BJ (cell line): ENCODE data around the gene CCDC9B. TPM values are rescaled to one million over a fixed set of nuclear protein-coding genes. Genes with fewer than 3 reads are reported as not detected.

Experiments
- CTCF ChIA-PET: fragments of 350-600 bp; formaldehyde crosslinking; extraction: SDS; loops from one replicate; lab custom pipeline; 2021; ENCODE audit warnings: antibody characterized with exemption, inconsistent platforms; lab: Yijun Ruan, JAX
- POLR2A ChIA-PET: fragments of 300-600 bp; sonication (Branson Sonifier 250); formaldehyde crosslinking; extraction: SDS; loops from one replicate; lab custom pipeline; 2021; ENCODE audit warnings: antibody characterized with exemption; lab: Charles Lee
- DNase-seq: peaks from one replicate; pipeline ENCODE4 v3.0.0-alpha.2; 2011; ENCODE audit warnings: low read depth
- H3K27me3 ChIP-seq: 2 replicates; pipeline ENCODE4 v1.6.0; 2011; ENCODE audit warnings: low read length; ENCODE audit not compliant: control insufficient read depth, insufficient read depth
- H3K36me3 ChIP-seq: 2 replicates; pipeline ENCODE4 v1.5.1; 2011; ENCODE audit warnings: low read length; ENCODE audit not compliant: control insufficient read depth, insufficient read depth
- H3K4me3 ChIP-seq: 2 replicates; pipeline ENCODE4 v1.5.1; 2011; ENCODE audit warnings: low read depth, mild to moderate bottlenecking, control low read depth, low read length
- polyA plus RNA-seq: library from polyadenylated mRNA; depleted of rRNA; stranded (reverse); fragments of >200 nt; gene quantifications from 2 replicates; pipeline ENCODE4 v1.2.3, GENCODE V29; 2011
- TF ChIP-seq, protein P1 (sequence below): IDR thresholded peaks from 2 replicates; pipeline ENCODE4 v1.5.1; 2011; ENCODE audit warnings: low read depth, mild to moderate bottlenecking, control low read depth, inconsistent platforms, low read length, moderate library complexity; ENCODE audit not compliant: insufficient read depth

Gene CCDC9B
- polyA plus RNA-seq, 1 experiment: 5.0 TPM

DNA sequence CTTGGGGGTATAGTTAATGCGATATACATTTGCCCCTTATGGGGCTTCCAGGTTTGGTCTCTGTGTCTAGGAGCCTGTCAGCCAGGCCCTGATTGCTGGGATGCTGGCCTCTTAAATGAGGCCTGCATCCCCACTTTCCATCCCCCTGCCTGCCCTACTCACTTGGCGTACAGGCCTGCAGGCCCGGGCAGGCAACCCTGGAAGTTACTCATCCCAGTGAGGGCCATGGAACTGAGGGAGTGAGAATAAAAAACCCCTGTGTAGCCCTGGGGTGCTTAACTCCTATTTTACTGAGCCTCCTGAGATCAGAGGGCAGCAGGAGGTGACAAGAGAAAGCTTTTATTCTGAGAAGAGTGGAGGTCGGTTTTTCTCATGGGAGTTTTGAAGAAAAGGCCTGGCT, 19.3 kb upstream of the CCDC9B start:
- no peak for DNase-seq
- Histone ChIP-seq H3K36me3 (no peaks in the 10 kb centered on the region), H3K27me3 (peaks cover 11% of the 10 kb centered on the region), H3K4me3 (no peak overlapping the region)
- POLR2A ChIA-PET: no interaction called here
- CTCF ChIA-PET: interaction anchor here (1.1 kb wide), 1 partner anchor 85 kb away, joined by 4 read pairs; no protein-coding TSS in a partner anchor
- TF ChIP-seq, protein P1, sequence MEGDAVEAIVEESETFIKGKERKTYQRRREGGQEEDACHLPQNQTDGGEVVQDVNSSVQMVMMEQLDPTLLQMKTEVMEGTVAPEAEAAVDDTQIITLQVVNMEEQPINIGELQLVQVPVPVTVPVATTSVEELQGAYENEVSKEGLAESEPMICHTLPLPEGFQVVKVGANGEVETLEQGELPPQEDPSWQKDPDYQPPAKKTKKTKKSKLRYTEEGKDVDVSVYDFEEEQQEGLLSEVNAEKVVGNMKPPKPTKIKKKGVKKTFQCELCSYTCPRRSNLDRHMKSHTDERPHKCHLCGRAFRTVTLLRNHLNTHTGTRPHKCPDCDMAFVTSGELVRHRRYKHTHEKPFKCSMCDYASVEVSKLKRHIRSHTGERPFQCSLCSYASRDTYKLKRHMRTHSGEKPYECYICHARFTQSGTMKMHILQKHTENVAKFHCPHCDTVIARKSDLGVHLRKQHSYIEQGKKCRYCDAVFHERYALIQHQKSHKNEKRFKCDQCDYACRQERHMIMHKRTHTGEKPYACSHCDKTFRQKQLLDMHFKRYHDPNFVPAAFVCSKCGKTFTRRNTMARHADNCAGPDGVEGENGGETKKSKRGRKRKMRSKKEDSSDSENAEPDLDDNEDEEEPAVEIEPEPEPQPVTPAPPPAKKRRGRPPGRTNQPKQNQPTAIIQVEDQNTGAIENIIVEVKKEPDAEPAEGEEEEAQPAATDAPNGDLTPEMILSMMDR: no peak

DNA sequence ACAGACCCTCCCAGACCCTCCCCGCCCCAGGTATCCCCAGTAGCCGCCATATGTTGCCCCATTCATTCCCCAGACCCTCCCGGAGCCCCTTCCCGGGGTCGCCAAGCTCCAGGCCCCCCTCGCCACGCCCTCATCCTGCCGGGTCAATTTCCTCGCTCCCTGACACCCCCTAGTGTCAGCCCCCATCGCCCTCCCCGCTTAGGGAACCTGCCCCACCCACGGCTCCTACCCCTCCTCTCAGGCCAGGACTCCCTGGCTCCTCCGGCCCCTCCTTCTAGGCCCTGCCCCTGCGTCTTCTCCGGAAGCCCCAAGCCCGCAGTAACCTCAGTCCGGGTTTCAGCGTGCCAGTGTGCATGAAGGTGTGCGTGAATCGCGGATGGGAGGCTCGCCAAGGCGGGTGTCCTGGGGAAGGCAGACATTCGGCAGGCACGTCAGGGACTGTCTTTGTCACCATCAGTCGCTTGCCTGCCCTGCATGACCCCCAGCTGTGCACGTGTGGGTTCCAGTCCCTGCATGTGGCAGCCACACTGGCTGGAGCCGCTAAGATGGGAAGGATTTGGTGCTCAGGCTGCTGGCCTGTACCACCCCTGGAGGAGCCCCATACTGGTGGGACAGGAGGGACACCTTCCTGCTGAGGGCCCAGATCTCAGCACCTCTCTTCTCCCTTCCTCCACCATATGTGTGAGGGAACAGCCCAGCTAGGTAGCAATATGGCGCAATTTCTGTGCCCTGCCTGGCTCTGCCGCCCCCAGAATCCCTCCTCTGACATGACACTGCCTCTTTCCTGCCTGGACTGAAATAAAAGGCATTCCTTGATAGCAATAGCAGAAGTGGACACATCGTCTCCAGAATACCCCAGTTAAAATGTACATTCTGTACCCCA, 18.0 kb upstream of the CCDC9B start:
- H3K27me3 ChIP-seq: peaks cover 14% of the 10 kb centered on the region
- peak overlapping the region; percentile 51 for H3K4me3 ChIP-seq
- DNase-seq: no peak
- H3K36me3 ChIP-seq: no peaks in the 10 kb centered on the region
- ChIA-PET CTCF (interaction anchor here (0.9 to 11.3 kb wide), 2 partner anchors 17 to 63 kb away, joined by 3 to 112 read pairs; partner anchors contain the start of gene CCDC9B), POLR2A (no interaction called here)
- TF ChIP-seq, protein P1: peak; percentile 24

DNA sequence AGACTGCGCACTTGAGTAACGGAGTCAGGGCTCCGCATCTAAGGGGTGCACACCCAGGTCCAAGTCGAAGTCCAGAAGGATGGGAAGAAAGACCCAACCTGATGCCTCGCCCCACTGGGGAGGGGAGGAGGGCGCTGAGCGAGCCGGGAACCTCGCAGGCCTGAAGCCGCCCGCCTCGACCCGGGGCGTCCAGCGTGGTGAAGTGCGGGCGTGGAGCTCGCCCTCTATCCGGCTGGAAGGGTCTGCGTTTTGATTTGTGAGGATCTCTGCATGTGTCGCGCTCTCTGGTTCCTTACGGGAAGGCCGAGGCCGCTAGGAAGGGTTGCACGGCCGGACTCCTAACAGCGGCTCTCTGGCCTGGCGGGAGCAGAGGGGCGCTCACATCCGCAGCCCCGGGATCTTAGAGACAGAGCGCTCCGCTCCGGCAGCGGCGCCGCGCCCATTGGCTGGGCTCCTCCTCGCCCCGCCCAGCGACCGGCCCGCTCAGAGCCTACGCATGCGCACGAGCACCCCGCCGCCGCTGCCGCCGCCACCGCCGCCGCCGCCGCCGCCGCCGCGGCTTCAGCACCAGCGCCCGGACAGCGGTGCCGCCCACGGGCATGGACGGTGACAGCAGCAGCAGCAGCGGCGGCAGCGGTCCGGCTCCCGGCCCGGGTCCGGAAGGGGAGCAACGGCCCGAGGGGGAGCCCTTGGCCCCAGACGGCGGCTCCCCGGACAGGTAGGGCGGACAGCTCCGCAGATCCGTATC, 17.2 kb upstream of the CCDC9B start, which contains the start of gene DISP2:
Gene DISP2 (plus strand): TSS at position 497 of the 748 bp plus-strand sequence. CDS start 103 bp downstream, at position 600.
- H3K27me3 ChIP-seq: peaks cover 17% of the 10 kb centered on the region
- ChIA-PET CTCF (interaction anchor here (0.6 to 11.3 kb wide), 4 partner anchors 11 to 75 kb away, joined by 3 to 112 read pairs (median 4); partner anchors contain the start of genes ANKRD63 and CCDC9B), POLR2A (no interaction called here)
- H3K4me3 ChIP-seq: peak within 1 kb of the TSS; percentile 51
- DNase-seq: no peak
- no peaks in the 10 kb centered on the region for H3K36me3 ChIP-seq
- TF ChIP-seq, protein P1: no peak

DNA sequence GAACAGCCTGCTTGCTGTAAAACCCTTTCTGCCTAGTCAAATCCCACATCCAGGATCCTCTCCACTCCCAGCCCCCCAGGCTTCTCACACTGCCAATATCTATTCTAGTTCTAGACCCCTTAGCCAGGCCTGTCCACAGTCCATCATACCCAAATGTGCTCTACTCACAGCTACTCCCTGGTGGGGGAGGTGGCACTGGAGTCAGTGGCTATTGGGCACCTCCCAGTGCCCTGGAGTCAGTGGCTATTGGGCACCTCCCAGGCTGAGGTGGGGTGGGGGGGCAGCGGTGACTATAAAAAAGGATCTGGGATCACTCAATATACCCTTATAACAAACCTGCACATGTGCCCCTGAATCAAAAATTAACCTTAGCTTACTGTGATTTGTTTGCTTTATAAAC, 16.5 kb upstream of the CCDC9B start:
- Histone ChIP-seq H3K36me3 (no peaks in the 10 kb centered on the region), H3K4me3 (no peak overlapping the region), H3K27me3 (peaks cover 19% of the 10 kb centered on the region)
- no peak for DNase-seq
- CTCF ChIA-PET: interaction anchor here (1.3 to 11.3 kb wide), 2 partner anchors 11 to 16 kb away, joined by 5 to 112 read pairs; partner anchors contain the start of gene CCDC9B
- TF ChIP-seq, protein P1: no peak
- POLR2A ChIA-PET: no interaction called here
